HG03469 (cell line): ENCODE results near the gene MSH5.

Experiments used
- ATAC-seq: cut with Tn5 transposase; IDR thresholded peaks from one replicate; pipeline ENCODE4 v1.9.1; 2021; ENCODE audit warnings: mild to moderate bottlenecking, moderate library complexity, moderate number of reproducible peaks; ENCODE audit not compliant: unreplicated experiment

MSH5 gene

DNA sequence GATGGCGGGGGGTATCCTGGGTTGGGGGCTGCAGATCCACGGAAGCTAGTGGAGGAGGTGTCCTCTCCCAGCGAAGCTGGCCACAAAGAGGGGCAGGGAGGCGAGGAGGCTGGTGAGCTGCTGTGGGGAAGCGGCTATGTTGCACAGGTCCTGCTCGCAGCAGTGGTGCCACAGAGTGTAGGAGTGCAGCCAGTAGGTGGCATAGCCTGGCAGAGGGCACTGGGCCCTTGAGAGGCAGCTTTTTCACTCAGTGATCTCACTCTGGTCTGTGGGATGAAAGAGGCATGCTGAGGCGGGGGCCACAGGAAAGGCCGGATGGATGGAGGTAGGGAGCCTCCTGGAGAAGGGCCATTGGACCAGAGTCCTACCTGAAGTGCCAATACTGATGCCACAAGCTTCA is 27.5 kb upstream of the MSH5 start:
- no peak for ATAC-seq

DNA sequence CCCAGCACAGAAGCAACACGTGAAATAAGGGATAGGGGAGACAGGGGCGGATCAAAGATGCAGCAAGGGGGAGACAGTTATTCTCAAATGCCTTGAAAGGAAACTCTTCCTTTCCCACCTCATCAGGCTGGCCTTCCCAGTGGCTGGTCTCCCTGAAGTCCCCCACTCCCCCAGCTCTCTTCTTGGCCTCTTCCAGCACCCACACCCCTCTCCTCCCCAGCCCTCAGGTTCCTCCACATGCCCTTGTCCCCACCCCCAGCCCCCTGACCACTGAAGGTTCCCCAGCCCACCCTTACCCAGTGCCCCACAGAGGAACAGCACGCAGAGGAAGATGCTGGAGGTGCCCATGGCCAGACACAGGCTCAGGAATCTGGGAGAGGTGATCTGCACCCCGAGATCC is 26.3 kb upstream of the MSH5 start:
- ATAC-seq = no peak

DNA sequence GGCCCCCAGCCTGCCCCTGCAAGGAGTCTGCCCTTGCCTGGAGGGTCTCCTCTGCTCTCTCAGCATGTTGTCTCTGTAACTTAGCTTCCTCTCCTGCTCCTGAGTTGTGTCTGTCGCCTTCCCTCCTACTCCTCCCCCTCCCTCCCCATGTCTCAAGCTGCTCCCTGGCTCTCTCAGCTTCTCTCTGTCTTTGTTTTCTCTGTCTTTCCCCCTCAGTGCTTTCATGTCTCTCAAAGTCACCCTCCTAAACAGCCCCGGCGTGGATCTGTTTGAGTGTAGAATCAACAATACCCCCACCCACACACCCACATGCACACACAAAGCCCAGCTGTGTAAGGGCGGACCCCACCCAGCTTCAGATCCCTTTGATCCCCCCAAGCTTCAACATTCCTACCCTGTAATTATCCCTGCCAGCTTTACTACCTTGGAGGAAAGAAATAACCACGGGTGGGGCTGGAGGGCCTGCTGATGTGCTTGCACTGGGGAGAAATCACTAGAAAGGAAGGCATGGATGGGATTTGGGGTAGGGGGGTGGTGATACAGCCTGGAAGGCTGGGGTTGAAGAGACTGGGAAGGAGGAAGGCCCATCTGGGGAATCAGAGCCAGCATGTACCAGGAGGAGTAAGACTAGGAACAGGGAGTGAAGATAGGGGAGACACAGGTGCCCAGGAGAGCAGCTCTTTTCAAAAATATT is 25.7 kb upstream of the MSH5 start:
- no peak for ATAC-seq

DNA sequence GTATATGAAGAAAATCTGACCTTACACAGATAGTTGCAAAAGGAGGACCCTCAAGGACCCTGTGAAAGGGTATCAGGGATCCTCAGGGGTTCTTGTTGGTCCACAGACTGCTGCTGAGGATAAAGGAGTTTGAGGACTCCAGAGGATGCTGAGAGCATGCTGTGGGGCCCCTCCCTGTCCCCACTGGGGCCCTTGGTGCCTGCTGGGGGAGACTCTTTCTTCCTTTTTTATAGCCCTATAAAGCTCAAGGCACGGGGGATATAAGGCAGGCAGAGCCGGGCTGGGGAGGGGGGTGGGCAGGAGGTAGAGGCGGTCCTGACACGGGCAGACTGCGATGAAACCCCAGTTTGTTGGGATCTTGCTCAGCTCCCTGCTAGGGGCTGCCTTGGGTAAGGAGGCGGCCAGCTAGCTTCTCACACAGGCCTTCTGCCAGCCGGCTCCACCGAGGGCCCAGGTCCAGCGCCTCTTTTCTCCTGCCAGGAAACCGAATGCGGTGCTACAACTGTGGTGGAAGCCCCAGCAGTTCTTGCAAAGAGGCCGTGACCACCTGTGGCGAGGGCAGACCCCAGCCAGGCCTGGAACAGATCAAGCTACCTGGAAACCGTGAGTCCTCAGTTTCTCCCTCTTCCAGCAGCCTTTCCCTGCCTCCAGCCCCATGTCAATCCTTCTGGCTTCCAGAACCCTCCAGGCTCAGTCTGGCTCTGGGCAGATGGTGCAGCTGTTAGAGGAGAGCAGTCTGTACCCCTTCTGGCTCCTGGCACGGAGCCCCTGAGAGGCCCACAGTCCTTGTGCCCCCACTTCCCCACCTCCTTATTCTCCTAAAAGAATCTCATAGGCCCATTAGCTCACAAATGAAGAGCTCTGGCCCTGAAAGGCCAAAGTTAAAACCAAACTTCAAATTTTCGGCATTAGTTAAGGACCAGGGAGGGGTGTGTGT is 24.5 kb upstream of the MSH5 start, which contains the start of gene LY6G6D:
LY6G6D (plus strand) TSS at position 327 of the 937 bp plus-strand sequence; CDS start at position 335, 8 bp downstream.
- ATAC-seq = no peak

DNA sequence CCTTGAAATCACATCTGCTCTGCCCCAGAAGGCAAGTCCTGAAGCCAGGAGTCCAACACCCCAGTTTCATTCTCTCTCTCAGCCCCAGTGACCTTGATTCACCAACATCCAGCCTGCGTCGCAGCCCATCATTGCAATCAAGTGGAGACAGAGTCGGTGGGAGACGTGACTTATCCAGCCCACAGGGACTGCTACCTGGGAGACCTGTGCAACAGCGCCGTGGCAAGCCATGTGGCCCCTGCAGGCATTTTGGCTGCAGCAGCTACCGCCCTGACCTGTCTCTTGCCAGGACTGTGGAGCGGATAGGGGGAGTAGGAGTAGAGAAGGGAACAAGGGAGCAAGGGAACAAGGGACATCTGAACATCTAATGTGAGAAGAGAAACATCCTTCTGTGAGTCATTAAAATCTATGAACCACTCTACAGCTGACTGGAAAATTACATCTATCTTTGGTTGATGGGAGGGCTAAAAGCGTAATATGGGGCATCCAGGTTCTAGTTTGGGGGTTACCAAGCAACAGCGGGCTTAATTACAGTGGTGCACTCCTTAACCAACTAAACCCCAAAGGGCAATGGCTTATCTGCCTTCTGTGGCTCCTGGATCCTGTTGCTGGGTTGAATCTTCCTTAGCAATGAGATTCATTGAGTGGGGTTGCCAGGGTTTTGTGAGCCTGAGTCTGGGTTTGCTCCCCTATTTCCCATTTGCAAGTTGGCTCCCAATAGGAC is 22.1 kb upstream of the MSH5 start:
- no peak for ATAC-seq

DNA sequence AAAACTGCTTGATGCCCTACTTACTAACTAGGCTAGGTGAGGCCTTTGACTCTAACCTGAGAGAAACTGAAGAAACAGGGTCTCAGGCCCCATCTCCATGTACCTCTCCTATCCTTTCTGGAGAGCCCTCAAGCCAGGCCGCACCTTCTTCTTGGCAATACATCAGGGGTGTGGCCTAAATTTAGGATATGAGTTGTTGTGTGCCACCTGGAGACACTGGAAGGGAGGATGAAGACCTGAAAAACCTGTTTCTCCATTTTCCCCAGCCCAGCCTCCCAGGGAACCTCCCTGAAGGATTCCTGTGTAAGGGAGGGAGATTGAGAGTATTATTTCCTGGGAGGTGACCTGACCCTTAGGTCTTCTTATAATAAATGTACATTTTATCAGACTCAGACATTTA is 21.5 kb upstream of the MSH5 start:
- no peak for ATAC-seq

DNA sequence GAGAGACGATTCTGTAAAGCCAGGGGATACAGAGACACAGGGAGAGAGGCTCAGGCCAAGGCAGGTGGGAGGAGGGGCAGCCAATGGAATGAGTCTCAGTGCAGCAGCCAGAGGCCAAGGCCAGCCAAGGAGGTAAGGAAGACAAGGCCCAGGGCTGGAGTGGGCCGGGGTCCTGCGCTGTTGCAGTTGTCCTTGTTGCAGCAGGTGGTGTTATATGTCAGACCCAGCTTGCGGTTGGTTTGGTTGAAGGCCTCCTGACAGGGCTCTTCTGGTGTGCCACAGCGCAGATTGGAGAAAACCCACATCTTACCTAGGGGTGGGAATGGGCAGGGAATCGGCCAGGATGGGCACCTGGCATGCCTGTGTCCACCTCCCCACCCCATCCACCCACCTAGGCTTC is 20.8 kb upstream of the MSH5 start:
- ATAC-seq = no peak

DNA sequence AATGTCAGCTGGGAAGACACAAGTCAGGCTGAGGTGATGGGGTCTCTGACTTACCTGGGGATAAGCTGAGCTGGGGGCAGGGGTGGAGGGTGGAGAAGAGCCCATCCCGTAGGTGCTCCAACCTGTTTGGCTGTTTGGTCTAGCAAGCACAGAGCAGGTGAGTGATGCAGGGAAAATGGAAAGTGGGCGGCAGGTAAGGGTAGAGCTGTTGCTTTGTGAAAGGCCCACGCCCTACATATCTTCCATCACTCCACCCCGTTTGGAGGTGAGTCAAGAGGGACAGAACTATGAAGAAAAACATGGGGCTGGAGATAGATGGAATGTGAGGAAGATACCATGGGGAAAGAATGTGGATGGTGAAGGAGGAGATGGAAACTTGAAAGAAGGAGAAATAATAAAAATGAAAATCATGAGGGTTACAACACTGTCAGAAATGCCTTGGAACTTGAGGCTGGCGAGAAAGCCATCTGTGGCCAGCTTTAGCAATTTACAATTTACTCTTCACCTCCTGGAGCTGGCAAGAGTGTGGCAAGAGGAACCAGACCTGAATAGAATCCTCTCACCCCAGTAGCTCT is 19.5 kb upstream of the MSH5 start:
- ATAC-seq = no peak

DNA sequence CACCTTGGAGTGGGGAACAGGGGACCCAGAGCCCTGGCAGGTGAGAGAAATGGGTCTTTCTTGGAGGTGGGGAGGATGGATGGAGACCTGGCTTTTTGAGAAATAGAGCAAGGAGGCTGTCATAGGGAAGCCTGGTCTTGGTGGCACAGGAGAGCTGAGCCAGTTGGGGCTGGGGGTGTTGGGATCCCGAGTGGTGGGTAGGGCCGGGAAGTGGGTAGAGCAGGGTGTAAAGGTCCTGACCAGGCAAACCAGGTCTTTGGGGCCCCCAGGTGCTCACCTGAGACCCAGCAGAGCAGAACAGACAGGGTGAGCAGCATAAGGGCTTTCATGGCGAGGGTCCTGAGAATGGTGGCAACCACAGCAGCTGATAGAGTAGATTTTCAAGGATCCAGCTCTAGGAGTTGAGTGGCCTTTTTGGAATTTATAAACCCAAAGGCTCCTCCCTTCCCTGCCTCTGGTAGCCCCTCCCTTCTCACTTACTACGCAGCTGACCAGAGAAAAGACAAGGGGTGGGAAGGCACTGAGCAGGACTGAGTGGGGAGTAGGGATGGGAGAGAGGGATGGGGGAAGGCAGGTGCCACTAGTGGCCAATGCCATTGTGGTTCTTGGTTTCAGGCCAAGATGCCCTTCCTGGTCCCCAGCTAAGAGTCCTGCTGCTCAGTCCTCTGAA is 18.3 kb upstream of the MSH5 start, which contains the start of gene LY6G6C:
LY6G6C (minus strand) TSS at position 396 of the 670 bp plus-strand sequence; CDS start at position 329, 67 bp downstream.
- no peak for ATAC-seq

DNA sequence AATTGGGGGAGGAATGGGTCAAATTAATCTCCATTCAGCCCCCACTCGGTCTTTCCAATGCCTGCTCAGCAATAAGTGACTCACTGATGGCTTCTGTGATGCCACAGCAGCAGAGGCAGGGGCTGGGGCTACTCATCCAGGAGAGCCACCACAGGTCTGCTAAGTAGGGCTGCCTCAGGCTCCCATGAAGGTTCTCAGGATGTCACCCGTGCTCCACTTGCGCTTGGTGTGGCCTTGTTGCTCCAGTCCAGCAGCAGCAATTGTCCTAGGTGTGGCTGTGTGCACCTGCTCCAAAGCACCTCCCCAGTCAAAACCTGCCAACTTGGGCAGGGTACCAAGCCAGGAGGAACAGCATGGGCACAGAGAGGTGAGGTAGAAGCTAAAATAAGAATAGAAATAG is 17.6 kb upstream of the MSH5 start:
- no peak for ATAC-seq

DNA sequence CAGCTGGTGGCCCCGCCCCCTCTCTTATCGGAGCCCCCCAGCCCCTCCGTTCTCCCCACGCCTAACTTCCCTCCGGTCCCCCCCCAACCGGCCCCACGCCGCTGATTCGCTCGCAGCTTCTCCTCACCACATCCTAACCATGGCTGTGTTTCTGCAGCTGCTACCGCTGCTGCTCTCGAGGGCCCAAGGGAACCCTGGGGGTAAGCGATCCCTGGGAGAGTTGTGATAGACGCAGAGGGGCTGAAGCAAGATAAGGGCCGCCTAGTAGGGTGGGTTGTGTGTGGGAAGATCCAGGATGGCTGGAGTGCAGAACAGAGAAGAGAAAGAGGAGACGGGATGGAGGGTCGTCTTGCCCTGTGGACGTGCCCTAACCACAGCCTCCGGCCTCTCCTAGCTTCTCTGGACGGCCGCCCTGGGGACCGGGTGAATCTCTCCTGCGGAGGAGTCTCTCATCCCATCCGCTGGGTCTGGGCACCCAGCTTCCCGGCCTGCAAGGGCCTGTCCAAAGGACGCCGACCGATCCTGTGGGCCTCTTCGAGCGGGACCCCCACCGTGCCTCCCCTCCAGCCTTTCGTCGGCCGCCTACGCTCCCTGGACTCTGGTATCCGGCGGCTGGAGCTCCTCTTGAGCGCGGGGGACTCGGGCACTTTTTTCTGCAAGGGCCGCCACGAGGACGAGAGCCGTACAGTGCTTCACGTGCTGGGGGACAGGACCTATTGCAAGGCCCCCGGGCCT is 16.4 kb upstream of the MSH5 start, which contains the start of gene MPIG6B:
MPIG6B (plus strand) TSS at position 129 of the 735 bp plus-strand sequence; CDS start at position 140, 11 bp downstream.
- ATAC-seq = no peak

DNA sequence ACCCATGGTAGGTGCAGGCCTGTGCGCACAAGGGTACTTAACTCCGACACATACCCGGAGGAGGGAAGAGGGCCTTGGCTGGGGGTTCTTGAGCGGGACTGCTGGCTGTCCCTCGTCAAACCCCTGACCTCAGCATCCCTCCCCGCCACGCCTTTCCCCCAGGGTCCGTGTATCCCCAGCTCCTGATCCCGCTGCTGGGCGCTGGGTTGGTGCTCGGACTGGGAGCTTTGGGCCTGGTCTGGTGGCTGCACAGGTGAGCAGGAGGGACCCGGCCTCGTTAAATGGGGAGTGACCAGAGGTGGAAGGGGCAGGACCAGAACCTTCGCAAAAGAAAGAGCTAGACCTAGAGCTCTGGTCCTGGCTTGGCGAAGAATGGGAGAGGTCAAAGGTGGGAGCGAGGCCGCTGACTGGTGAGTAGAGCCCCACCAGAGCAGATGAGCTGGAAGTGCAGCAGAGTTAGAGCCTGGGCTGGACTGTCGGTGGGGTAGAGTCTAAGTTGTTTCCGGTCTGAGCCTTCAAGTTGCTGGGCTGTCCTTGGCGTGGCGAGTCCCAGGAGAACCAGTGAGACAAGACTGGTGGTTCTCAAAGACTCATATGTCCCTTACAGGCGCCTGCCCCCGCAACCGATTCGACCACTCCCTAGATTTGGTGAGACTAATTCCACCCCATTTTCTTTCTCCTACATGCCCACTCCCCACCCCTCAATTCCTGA is 15.7 kb upstream of the MSH5 start:
- ATAC-seq = no peak

DNA sequence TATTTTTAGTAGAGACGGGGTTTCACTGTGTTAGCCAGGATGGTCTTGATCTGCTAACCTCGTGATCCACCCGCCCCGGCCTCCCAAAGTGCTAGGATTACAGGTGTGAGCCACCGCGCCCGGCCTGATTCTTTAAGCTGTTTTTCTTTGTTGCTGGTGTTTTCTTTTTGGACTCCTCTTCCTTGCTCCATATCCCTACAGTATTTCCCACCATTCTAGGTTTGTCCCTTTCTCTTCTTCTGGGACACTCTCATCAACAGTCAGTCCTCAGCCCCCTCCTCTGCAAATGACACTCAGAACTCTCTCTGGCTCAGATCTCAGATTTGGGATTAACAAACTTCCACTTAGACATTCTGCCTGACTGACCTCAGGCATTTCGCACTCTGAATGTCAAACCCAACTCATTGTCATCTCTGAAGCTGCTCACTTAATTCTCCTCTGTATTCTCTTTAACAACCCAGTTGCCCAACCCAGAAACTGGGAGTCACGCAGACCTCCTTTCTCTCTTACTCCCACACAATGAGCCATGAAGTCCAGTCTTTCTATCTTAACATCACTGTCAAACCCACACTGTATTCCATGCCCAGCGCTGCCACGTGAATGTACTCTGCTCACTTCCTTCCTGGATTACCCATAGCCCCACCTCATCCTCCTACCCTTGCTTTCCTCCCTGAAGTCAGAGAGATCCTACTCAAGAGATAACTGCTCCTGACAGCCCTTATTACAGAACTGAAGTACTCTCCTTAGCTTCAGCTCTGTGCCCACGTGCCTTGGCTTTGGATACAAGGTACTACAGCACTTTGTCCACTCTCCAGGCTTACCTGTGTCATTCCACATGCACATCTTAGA is 14.1 kb upstream of the MSH5 start:
- ATAC-seq = no peak

DNA sequence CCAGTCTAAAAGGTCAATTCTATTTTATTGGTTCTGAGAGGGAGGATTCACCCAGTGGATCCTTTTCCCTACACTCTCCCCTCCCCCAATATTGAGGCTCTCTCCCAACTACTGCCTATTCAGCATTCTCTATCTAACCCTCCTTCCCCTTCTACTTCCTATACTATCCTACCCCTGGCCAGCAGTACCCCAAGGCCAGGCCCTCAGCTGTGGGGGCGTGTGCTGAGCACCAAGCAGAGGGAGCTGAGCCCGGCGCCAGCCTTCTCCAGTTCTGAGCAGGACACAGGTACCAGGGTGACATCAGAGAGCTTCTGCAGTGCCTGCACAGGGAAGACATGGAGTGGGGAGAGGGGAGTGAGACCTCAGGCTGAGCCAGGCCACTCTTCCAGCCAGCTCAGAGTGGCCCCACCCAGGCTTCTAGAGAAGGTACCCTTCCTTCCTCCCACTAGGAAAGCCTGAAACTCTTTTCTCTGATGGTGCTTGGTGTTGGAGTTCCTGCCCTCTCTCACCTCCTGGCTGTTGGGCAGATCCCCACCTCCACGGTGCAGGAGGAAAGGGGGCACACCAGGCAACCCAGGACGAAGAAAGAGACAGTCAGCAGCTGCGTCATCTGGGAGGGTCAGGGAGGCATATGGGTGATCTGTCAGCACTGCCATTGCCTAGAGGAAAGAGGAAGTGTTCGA is 12.6 kb upstream of the MSH5 start:
- ATAC-seq = no peak

DNA sequence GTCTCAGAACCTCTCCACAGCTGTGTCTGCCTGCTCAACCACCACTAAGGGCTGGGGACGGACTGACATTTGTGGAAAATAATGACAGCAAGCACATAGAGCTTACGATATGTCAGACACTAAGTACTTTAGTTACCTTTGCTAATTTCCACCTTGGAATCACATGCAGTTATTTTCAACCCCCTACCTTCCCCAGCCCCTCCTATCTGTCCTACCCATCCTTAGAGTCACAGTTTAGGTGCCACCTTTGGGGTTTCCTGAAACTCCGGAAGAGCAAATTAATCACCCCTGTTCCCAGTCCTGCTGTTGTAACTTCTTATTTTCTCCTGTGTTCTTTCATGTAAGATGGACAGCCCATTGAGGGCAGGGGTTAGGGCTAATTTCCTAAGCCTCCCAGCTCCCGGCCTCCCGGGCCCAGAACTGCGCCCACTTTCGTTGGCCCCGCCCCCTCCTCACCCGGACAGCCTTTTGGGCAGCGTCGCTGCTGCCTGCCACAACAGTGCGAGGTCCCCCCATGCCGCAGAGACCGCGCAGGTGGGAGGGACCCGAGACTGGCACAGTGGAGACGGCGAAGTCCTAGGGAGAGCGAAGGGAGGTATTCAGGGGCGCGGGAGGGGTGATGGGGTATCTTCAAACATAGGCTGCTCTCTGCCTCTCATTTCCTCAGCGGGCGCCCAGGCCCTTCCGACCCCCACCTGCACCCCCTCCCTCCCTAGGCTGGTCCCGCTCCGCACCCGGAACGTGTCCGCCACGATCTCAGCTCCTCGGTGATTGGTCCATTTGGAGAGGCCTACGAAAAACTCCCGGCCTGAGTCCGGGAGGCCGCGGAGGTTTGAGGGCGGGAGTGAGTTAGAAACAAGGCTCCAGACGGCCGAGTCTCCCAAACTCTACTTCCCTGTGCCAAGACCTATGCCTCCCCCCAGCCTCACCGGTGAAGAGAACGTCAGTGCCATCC is 11.8 kb upstream of the MSH5 start:
- ATAC-seq = no peak

DNA sequence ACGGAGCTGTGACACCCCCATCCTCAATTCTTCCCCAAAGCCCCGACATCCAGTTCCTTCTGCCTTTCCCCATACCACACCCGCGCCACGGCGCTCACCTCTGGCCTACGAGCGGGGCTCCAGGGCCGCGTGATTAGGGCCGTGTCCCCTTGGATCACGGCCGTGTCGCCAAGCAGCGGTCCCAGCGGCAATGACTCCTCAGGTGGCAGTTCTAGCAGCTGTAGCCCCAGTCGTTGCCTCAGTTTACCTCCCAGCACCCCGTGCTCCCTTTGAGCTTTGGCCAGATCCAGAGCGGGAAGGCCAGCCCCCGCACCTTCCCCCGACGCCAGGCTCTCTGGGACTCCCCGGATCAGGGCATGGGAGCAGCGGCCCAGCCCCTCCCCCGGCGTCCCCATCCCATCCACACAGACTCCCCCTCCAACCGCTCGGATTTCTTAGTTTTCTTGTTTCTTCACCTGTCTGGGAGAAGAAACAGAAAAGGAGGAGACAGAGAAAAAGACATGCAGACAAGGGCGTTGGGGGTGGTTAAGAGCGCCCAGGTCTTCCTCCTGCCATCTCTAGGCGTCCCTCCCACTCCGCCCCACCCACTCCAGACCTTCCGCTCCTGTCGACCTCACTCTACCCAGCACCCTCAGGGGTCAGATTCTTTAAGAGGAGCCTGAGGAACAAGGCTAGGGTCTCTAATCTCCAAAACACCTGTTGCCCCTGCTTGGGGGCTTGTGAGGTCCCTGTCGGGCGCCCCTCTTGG is 10.9 kb upstream of the MSH5 start, which contains the start of gene DDAH2:
DDAH2 (minus strand) TSS at position 533 of the 748 bp plus-strand sequence; CDS start at position 395, 138 bp downstream.
- ATAC-seq = no peak
